Daoy (cell line): ENCODE measurements around the gene MYPN. TPM values are rescaled to one million over a fixed set of nuclear protein-coding genes. Genes with fewer than 3 reads are reported as not detected.
A peak's percentile ranks its signal among the peaks of the same experiment; 100 is the strongest.
"Not testable (repeated sequence)": the region's sequence is repeated elsewhere in the genome, so short reads cannot be mapped to it uniquely, and the experiment has no call there.

ENCODE experiments used
- DNase-seq: peaks from one replicate; pipeline ENCODE4 v3.0.0-alpha.2; 2015; ENCODE audit warnings: low read depth
- total RNA-seq: library from RNA; depleted of rRNA; stranded (reverse); fragments of >200 nt; shearing (Covaris generic); gene quantifications from 2 replicates; pipeline ENCODE4 v1.2.3, GENCODE V29; 2014

Gene MYPN
- total RNA-seq, 1 experiment from 2014 or later = 2.9 TPM

- no peak for DNase-seq
These were observed 57.7 kb downstream of the MYPN start for GRCh38 chr10:68166871-68167585.

- DNase-seq = no peak
These were observed 58.4 kb downstream of the MYPN start for GRCh38 chr10:68167586-68168189.

- no peak for DNase-seq
These were observed 62.3 kb downstream of the MYPN start for GRCh38 chr10:68171539-68172080.

- DNase-seq = no peak
These were observed 63.0 kb downstream of the MYPN start for GRCh38 chr10:68172324-68172723.

GRCh38 chr10:68175949-68176348, 66.7 kb downstream of the MYPN start:
- no peak for DNase-seq

- no peak for DNase-seq
These were observed 67.5 kb downstream of the MYPN start for GRCh38 chr10:68176797-68177196.

- DNase-seq = no peak
These were observed 69.3 kb downstream of the MYPN start for GRCh38 chr10:68178592-68178991.

GRCh38 chr10:68179016-68179415, 69.7 kb downstream of the MYPN start:
- no peak for DNase-seq

- DNase-seq = no peak
These were observed 71.2 kb downstream of the MYPN start for GRCh38 chr10:68180490-68180889.

GRCh38 chr10:68184546-68184945, 75.3 kb downstream of the MYPN start:
- no peak for DNase-seq

GRCh38 chr10:68185085-68185484, 75.8 kb downstream of the MYPN start:
- no peak for DNase-seq

- no peak for DNase-seq
These were observed 79.5 kb downstream of the MYPN start for GRCh38 chr10:68188835-68189234.

- DNase-seq = no peak
These were observed 82.8 kb downstream of the MYPN start for GRCh38 chr10:68192113-68192512.

- DNase-seq = no peak
These were observed 85.0 kb downstream of the MYPN start for GRCh38 chr10:68194290-68194689.

GRCh38 chr10:68195776-68196175, 86.5 kb downstream of the MYPN start:
- DNase-seq = not testable (repeated sequence)

- DNase-seq = no peak
These were observed 87.4 kb downstream of the MYPN start for GRCh38 chr10:68196701-68197100.

GRCh38 chr10:68202960-68203353, 93.7 kb downstream of the MYPN start:
- DNase-seq = peak; percentile 72

- peak; percentile 73 for DNase-seq
These were observed 99.2 kb downstream of the MYPN start for GRCh38 chr10:68208424-68209042.

- DNase-seq = no peak
These were observed 102.4 kb downstream of the MYPN start for GRCh38 chr10:68211669-68212068.

GRCh38 chr10:68212721-68213352, 103.5 kb downstream of the MYPN start:
- no peak for DNase-seq

- no peak for DNase-seq
These were observed 109.5 kb downstream of the MYPN start for GRCh38 chr10:68218786-68219185.

- no peak for DNase-seq
These were observed 111.9 kb downstream of the MYPN start for GRCh38 chr10:68221196-68221595.
